HUDEP-2 (cell line): ENCODE data around the gene ACKR4.
"Not testable (repeated sequence)": the region's sequence is repeated elsewhere in the genome, so short reads cannot be mapped to it uniquely, and the experiment has no call there.

Experiments used
- DNase-seq, 76 experiments: peaks; one replicate each; lab custom pipeline; 2025; ENCODE audit not compliant: unreplicated experiment in 76 of 76; lab: John Stamatoyannopoulos, UW

Gene ACKR4

DNA sequence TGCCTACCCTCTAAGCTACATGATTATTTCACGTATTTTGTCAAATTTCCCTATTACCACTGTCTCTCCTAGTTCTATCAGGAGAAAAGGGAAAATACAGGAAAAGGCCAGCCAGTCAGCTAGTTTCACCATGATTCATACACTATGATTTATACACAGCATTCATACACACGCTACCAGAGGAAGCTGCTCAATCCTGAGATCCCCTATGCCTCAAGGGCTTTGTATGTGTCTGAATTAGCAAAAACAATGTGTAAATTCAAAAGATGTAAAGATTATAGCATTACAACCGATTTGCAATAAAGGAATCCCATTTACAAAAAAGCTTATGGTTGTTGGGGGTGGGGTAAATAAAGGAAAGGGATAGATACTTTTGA lies 3.1 kb upstream of the ACKR4 start:
- no peak for DNase-seq

DNA sequence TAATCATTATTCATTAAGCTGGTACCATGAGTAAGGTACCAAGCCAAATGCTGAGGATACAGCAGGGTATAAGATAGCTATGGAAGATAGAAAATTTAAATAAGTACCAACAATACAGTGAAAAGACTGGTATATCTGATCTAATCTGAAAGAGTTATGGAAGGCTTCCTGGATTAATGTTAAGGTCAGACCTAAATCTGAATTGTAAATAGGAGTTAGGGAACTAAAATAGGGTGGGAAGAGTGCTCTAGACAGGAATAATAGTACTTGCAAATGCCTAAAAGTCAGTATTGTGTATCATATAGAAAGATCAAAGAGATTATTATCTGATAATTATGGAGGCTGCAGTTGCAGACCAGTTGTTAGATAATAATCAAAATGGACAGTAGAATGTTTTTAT lies 2.6 kb upstream of the ACKR4 start:
- DNase-seq: no peak

DNA sequence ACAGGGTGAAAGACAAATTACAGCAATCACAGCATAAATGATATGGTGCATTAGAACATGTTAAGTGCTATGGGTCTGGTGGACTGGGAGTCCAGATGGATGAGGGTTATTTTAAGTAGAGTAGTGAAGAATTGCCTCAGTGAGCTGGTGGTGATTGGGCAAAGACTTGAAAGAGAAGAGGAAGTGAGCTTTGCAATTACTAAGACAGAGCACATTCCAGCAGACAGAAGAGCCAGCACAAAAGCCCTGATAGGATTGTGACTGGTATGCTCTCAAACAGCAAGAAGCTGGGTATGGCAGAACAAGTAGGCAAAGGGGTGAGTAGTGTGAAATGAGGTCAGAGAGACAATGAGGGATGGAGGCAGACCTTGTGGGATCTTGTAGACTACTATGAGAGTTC lies 2.1 kb upstream of the ACKR4 start:
- no peak for DNase-seq

DNA sequence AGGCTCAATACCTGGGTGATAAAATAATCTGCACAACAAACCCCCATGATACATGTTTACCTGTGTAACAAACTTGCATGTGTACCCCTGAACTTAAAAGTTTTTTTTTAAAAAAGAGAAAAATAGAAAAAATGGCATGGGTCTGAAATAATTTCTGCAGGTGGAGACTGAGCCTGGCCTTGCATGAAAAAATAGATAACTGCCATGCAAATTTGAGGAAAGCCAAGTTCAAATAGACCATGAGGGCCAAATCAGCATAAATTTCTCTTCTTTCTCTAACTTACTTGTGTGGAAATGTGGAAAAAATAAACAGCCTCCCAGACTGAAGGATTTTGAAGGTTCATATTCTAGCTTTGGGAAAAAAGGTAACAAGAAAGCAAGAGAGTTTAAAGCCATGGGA lies 744 bp upstream of the ACKR4 start:
- DNase-seq: no peak

DNA sequence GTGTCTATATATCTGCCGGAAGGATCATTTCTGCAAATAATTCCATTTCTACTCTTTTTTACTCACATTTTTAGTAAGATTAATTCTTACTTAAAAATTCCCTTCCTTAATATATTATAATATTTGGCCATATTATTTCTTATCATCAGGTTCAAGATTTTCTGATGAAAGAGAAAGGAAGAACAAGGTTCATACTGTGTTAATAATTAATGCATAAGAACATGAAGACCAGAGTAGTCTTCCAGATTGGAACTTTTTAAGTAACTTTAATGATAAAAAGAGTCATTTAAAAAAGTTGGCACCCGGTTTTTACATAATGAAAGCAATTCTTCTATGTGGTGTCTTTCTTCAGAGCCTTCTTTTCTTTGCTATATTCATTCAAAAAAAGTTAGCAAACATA lies 590 bp downstream of the ACKR4 start:
- DNase-seq: no peak

DNA sequence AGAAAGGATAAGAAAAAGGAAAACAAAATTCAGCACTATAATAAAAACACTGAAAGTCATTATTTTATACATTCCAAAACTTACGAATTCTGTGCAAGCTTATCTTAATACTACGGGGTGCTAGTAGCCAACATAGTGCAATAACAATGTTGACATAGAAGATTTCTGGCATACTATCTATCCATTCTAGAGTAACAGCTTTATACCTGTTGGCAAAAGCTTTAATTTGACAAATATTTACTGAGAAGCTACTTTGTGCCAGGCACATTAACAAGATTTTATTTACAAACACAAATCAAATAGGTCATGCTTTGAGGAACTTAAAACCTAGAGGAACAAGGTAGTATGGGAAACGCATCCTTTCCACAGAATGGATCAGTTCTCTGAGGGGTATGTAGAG lies 1.1 kb downstream of the ACKR4 start:
- DNase-seq: no peak

DNA sequence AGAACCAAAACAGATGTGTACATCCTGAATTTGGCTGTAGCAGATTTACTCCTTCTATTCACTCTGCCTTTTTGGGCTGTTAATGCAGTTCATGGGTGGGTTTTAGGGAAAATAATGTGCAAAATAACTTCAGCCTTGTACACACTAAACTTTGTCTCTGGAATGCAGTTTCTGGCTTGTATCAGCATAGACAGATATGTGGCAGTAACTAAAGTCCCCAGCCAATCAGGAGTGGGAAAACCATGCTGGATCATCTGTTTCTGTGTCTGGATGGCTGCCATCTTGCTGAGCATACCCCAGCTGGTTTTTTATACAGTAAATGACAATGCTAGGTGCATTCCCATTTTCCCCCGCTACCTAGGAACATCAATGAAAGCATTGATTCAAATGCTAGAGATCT lies 3.5 kb downstream of the ACKR4 start:
- not testable (repeated sequence) for DNase-seq

DNA sequence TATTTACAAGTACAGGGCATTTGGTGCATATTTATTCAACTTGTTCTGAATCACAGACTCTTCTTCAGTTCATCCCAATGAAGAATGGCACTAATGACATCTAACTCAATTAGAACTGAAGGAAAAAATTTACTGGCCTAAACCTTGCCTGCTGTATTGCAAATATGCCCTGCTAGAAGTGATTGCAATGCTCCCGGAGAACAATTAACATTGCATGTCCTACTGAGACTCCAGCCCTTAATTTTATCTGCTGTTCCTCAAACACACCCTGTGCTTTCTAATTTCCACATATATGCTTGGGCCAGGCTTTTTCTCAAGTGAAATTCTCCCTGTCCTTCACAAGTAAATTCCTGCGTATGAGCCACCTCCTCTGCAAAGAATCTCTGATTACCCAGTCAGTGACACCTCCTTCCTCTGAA lies 8.3 kb downstream of the ACKR4 start:
- no peak for DNase-seq

DNA sequence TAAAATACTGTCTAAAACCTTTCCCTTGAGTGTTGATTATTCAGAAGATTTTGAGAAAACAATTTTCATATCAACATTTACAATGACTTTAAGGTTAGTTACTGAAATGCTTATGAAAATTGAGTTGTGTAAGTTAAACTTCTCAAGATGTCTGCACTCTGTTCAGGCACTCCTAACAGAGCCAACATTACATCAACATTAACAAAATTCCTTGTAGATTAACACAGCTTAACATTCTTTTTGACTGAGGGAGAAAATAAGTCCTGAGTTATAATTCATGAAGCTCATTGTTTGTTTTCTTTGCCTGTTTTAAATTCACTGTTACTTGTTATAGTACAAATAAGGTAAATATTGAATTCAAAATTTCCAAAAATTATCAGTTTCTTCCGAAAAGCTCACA lies 9.0 kb downstream of the ACKR4 start:
- no peak for DNase-seq

DNA sequence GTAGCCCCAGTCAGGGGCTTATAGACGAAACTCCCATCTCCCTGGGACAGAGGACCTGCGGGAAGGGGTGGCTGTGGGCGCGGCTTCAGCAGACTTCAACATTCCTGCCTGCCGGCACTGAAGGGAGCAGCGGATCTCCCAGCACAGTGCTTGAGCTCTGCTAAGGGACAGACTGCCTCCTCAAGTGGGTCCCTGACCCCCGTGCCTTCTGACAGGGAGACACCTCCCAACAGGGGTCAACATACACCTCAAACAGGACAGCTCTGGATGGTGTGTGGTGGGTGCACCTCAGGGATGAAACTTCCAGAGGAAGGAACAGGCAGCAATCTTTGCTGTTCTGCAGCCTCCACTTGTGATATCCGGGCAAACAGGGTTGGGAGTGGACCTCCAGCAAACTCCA lies 9.6 kb downstream of the ACKR4 start:
- not testable (repeated sequence) for DNase-seq

DNA sequence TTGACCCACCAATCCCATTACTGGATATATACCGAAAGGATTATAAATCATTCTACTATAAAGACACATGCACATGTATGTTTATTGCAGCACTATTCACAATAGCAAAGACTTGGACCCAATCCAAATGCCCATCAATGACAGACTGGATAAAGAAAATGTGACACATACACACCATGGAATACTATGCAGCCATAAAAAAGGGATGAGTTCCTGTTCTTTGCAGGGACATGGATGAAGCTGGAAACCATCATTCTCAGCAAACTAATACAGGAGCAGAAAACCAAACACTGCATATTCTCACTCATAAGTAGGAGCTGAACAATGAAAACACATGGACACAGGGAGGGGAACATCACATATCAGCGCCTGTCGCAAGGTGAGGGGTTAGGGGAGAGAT lies 18.2 kb downstream of the ACKR4 start:
- not testable (repeated sequence) for DNase-seq

DNA sequence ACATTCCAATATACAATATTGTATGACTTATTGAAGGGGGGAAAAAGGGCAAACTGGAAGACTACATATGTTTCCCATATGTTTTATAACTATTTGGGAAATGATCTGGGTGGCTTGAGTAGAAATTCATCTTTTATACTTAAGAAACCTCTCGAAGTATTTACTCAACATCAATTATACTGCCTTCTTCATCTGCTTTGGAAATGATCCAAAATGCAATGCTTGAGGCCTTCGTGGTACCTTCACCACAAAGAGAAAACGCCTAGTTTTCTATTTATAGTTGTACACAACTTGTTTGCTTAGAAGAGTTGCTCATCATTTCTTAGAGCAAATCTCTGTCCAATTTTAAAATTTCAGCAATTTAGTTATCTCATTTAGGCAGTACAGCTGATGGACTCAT lies 18.8 kb downstream of the ACKR4 start:
- DNase-seq: no peak

DNA sequence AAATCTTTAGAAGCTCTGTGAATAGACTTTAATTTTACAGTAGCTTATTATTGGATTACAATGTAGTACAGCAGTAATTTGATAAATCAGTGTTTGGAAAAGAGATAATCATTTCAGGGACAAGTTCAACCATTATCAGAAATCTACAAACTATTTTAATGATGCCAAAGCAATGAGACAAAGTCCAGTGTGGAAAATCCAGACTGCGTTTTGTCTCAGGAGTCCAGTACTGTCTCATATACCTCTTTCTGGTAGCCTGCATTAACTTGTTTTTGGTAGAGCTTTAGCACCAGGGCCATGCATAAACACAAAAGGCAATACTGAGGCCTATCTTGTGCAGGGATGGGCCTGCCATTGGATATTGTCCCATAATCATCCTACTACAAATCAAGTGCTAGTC lies 19.7 kb downstream of the ACKR4 start:
- DNase-seq: no peak

DNA sequence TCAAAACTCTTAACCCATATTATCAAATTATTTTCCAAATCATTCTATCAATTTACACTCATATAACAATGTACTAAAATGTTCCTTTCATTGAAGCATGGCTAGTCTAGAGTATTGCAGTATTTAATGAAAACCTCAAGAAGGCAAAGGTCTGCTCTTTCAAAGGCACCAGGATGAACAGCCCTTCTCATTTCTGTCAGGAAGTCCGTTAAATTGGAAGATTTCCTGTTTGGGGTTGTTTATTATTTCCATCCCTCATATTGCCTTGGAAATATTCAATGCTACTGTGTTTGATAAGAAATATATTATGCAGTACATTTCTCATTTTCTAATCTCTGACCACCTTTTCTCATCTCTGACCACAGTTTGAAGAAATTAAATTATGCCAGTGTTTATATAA lies 25.1 kb downstream of the ACKR4 start:
- no peak for DNase-seq

DNA sequence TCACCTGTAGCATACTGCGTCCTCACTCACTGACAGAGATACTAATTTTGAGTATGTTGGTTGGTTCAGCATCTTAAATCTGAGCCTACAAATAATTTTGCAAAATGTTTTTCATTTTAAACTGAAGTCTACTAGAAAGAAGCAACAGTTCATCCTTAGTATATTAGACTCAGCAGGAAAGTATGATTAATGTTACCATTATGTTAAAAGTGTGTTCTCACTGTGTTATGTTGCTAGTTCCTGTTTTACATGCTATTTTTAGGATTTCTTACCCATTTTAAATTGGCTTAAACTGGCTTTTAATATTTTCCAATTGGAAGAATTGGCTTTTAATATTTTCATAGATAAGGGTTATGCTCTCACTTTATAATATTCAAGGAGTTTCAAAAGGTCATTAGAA lies 25.7 kb downstream of the ACKR4 start:
- no peak for DNase-seq

DNA sequence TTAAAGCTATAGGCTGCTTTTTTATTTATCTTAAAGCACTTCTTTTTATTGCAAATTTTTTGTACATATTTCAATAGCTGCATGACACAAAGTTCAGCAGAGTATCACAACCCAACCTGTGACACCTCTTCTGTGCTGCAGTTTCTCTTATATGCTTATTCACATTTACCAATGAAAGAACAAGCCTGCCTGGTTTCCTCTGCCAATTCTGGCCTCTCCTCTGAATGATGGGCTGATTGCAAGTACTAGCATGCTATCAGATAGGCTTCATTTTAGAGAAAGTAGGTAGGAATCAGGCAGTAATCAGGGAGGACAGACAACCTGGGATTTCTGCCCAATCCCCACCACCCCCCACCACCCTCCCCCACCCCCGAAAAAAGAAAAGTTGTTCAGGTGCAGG lies 26.6 kb downstream of the ACKR4 start:
- DNase-seq: no peak

DNA sequence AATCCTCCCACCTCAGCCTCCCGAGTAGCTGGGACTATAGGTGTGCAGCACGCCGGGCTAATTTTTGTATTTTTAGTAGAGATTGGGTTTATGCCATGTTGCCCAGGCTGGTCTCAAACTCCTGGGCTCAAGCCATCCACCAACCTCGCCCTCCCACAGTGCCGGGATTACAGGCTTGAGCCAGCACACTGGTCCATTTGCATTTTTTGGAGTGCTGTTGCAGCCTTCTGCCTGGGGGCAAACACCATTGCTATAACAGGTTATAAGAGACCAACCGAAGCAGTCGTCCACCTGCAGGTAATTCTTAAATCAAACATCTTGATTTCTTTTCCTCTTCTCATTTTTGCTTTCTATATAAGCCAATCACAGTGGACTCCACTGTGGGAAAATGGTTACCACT lies 27.7 kb downstream of the ACKR4 start:
- no peak for DNase-seq

DNA sequence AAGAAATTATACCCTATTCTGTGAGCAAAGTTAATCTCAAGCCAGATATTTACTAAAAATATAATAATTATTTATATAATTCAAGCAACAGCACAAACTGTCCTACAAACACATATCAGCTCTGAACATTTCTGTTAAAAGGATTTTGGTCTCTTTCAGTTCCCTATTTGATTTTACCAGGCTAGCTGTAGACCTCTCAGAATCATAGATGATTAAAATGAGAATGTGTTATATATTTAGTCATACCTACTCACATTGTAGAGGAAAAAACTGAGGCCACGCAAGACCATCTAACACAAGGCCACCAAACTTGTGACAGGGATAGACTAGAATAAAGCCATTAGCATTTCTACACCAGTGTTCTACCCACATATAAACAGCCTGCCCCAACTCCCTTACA lies 28.5 kb downstream of the ACKR4 start:
- DNase-seq: no peak

DNA sequence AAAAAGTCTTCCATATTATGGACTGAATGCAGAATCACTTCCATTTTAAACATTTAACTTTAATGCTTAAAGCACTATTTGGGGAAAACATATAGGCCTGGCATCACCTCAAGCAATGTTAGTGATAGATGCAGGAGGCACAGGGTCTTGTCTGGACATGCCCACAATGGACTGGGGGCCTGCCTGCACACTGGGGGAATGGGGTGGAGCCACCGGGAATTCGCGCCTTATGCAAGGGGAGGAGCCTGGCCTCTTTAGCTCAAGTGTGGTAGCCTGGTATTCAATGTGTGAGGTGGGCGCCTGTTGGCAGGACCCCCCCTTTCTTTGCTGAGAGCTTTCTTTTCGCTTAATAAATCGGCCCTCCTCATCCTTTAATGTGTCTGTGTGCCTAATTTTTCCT lies 29.9 kb downstream of the ACKR4 start:
- no peak for DNase-seq

DNA sequence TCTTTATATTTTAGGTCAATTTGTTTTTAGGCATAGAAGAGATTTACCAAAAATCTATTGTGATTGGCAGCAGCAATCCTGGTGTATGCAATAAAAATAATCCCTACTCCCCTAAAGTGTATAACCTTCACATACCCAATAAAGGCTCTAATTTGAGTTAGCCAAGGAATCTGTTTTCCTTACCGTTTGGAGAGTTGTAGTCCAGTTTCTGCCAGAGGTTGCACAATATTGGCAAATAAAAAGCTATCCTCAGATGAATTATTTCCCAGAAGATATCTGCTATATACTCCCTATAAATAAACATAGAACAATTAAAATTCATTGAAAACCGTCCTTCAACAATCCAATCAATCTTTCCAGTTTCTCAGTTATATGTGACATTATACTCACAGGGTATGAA lies 31.1 kb downstream of the ACKR4 start:
- DNase-seq: no peak

DNA sequence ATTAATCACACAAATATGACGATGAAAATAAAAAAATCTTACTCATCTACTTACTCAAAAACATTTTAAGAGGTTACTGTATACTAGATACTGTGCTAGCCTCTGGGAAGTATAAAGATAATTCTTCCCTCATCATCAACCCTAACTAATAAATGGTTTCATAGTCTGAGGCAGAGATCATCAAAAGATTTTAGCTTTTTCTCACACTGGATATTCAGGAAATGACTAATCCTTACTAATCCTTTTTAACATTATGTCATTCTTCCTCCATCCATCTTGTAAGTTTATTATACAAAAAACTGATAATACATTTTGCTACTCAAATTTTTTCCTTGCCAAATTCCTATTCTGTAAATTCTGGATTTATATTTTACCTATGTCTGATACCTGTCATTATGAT lies 32.9 kb downstream of the ACKR4 start:
- no peak for DNase-seq

DNA sequence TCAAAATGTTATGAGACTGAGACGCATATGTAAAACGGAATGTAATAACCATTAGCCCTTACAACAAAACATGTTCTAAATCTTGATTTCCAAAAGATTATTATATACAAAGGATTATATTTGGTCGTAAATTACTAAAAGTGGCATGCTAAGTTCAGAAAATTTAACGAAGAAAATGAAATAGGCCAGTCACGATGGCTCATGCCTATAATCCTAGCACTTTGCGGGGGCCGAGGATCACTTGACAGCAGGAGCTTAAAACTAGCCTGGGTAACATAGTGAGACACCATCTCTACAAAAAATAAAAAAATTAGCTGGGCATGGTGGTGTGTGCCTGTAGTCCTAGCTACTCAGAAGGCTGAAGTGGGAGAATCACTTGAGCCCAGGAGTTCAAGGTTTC lies 33.5 kb downstream of the ACKR4 start:
- no peak for DNase-seq

DNA sequence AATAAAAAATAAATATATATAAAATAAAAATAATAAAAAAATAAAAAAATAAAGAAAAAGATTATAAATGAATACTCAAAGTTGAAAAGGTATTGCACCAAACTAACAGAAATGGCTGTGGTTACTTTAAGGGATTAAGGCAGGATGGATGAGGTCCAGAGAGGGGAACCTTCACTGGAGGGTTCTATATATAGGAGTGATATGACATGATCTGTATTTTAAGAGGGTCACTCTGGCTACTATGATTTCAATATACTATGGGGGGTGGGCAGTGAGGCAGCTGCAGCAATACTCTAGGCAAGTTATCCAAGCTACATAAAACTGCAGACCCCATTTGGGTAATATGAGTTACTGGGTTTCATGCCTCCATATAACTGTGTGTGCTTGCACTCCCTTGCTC lies 38.0 kb downstream of the ACKR4 start:
- no peak for DNase-seq

DNA sequence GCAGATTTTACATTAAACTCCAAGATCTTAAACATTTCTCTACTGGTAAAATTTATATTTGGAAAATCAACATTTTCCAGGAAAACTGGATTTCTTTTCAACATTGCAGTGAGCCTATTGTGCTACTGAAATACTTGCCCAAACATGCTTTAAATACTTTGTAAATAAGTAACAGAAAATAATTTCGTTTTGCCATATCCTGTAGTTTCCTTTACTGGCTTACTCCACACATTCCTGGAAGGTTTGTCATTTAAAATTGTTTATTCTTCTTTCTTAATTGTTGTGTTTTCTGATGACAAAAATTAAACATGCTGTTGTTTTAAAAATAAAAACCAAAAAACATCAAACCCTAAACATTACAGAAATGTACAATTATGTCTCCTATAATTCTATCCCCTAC lies 40.5 kb downstream of the ACKR4 start:
- no peak for DNase-seq
